Tibial nerve (tissue), 4 donors: Measurements from ENCODE around the gene MAPKAP1.

Source experiments
- EP300 ChIP-seq, 2 donors: sonication (generic); formaldehyde crosslinking; IDR thresholded peaks; one replicate each; pipeline ENCODE4 v1.6.1; 2017; ENCODE audit warnings: antibody characterized with exemption in 2 of 2, mild to moderate bottlenecking in 1 of 2
- POLR2A ChIP-seq, 2 donors: fragments of 450-650 bp; IDR thresholded peaks; one replicate each; pipeline ENCODE4 v1.6.1; 2017; ENCODE audit warnings: antibody characterized with exemption in 2 of 2, mild to moderate bottlenecking in 2 of 2, moderate library complexity in 2 of 2
- TF ChIP-seq, protein P1 (sequence below), 5 experiments: fragments of 200-600 bp in 3 of 5; fragments of 450-650 bp in 2 of 5; sonication (generic) in 3 of 5; IDR thresholded peaks; one replicate each; pipeline ENCODE4 v1.5.1; 2016 to 2019; ENCODE audit warnings: antibody characterized with exemption in 5 of 5, mild to moderate bottlenecking in 3 of 5, moderate library complexity in 2 of 5

DNA sequence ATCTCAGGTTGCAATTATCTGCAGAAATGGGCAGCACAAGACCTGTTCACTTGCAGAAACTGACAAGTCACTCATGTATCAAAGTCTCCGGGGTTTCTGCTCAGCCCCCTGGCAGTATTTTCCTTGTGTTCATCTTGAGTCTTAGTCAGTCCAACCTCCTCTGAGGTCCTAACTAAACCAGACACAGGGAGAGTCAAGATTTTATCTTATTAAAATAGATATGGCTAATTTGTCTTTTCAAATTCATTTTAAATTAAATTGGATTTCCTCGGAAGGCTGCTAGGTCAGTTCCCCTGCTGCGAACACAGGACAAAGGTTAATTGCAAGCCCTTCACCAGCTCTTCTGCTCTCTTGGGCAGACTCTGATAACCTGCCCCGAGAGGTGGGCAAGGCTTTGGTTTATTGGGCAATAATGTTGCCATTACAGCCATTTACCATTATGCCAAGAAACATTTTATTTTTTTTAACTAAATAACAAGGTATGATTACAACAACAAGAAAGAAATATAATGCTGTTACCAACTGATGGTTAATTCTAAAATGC lies 103.5 kb downstream of the MAPKAP1 start:
- TF ChIP-seq POLR2A (IDR thresholded peaks at IDR 0.05) (no peak), EP300 (IDR thresholded peaks at IDR 0.05) (no peak)
- TF ChIP-seq, protein P1, sequence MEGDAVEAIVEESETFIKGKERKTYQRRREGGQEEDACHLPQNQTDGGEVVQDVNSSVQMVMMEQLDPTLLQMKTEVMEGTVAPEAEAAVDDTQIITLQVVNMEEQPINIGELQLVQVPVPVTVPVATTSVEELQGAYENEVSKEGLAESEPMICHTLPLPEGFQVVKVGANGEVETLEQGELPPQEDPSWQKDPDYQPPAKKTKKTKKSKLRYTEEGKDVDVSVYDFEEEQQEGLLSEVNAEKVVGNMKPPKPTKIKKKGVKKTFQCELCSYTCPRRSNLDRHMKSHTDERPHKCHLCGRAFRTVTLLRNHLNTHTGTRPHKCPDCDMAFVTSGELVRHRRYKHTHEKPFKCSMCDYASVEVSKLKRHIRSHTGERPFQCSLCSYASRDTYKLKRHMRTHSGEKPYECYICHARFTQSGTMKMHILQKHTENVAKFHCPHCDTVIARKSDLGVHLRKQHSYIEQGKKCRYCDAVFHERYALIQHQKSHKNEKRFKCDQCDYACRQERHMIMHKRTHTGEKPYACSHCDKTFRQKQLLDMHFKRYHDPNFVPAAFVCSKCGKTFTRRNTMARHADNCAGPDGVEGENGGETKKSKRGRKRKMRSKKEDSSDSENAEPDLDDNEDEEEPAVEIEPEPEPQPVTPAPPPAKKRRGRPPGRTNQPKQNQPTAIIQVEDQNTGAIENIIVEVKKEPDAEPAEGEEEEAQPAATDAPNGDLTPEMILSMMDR (IDR thresholded peaks at IDR 0.05) = no peak
